K562 (cell line): ENCODE results near the gene SCG3. TPM values are rescaled to one million over a fixed set of nuclear protein-coding genes. Genes with fewer than 3 reads are reported as not detected.

Source experiments
- ATAC-seq: fragments of 200-7000 bp; cut with Tn5 transposase; 3 replicates; pipeline ENCODE4 v1.9.1; 2020; ENCODE audit warnings: moderate library complexity
- BruUV-seq: library from RNA; stranded (reverse); fragments of 400-500 nt; replicated peaks from 2 replicates; lab custom pipeline; 2021; lab: Mats Ljungman, UMichigan
- CTCF ChIA-PET: fragments of 300-600 bp; formaldehyde crosslinking; extraction: SDS; loops from one replicate; lab custom pipeline; 2021; ENCODE audit warnings: low intra/inter-chr PET ratio; lab: Yijun Ruan, JAX
- POLR2A ChIA-PET: fragments of 300-600, 350-650 bp; sonication (Branson Sonifier 250); formaldehyde crosslinking; extraction: SDS; loops from one replicate; lab custom pipeline; 2021; ENCODE audit warnings: antibody characterized with exemption, inconsistent platforms; lab: Yijun Ruan, JAX
- DNase-seq, 4 experiments: peaks; one replicate each; pipeline versions ENCODE4 v3.0.0 to v3.0.0-alpha.2; 2011 to 2018; ENCODE audit warnings: low spot score in 3 of 4, mixed read lengths in 3 of 4; ENCODE audit errors: extremely low read depth in 1 of 4
- FAIRE-seq: peaks from 2 replicates; lab custom pipeline; 2011; peaks lifted over from hg19 to GRCh38; lab: Jason Lieb, UNC
- H2AFZ ChIP-seq: 2 replicates; pipeline ENCODE4 v1.6.0; 2011; ENCODE audit warnings: low read depth, low read length, control low read depth, inconsistent platforms
- H3K27ac ChIP-seq: fragments of 200-600 bp; 3 replicates; pipeline ENCODE4 v1.8.0; 2011; ENCODE audit warnings: low read depth, mild to moderate bottlenecking, control low read depth, inconsistent platforms, low read length, moderate library complexity, mixed read lengths; ENCODE audit errors: extremely low read depth
- H3K27me3 ChIP-seq, 2 experiments: fragments of 300-600 bp in 1 of 2; 2 replicates in 1 of 2; 3 replicates in 1 of 2; pipeline versions ENCODE4 v1.6.0 to v1.8.0; 2011; ENCODE audit warnings: inconsistent platforms in 2 of 2, low read length in 2 of 2, mild to moderate bottlenecking in 1 of 2, mixed read lengths in 1 of 2, moderate library complexity in 1 of 2; ENCODE audit not compliant: control insufficient read depth in 2 of 2, insufficient read depth in 2 of 2
- H3K36me3 ChIP-seq: fragments of 300-600 bp; 3 replicates; pipeline ENCODE4 v1.8.0; 2011; ENCODE audit warnings: mild to moderate bottlenecking, low read length, inconsistent platforms; ENCODE audit not compliant: control insufficient read depth, insufficient read depth
- H3K4me1 ChIP-seq, 2 experiments: fragments of 200-600 bp in 1 of 2; replicated peaks in 1 of 2; 2 replicates in 1 of 2; 3 replicates in 1 of 2; pipeline versions ENCODE4 v1.5.1 to v1.8.0; 2011; ENCODE audit warnings: inconsistent platforms in 2 of 2, low read length in 2 of 2, mild to moderate bottlenecking in 1 of 2, mixed read lengths in 1 of 2, moderate library complexity in 1 of 2; ENCODE audit not compliant: control insufficient read depth in 2 of 2, insufficient read depth in 2 of 2
- H3K4me2 ChIP-seq: 2 replicates; pipeline ENCODE4 v1.6.1; 2011; ENCODE audit warnings: low read length, control low read depth, inconsistent platforms, mixed read lengths; ENCODE audit not compliant: insufficient read depth
- H3K4me3 ChIP-seq: fragments of 200-600 bp; sonication (generic), shearing (Covaris generic); 2 replicates; pipeline ENCODE4 v1.5.1; 2016; ENCODE audit warnings: control low read depth, inconsistent platforms
- H3K79me2 ChIP-seq: fragments of 200-600 bp; 3 replicates; pipeline ENCODE4 v1.8.0; 2011; ENCODE audit warnings: low read length, inconsistent platforms; ENCODE audit not compliant: control insufficient read depth, insufficient read depth
- H3K9ac ChIP-seq, 2 experiments: 2 replicates each; pipeline versions ENCODE4 v1.6.0 to v1.6.1; 2011; ENCODE audit warnings: low read depth in 2 of 2, low read length in 2 of 2, control low read depth in 1 of 2, inconsistent platforms in 1 of 2, mild to moderate bottlenecking in 1 of 2, mixed read lengths in 1 of 2; ENCODE audit not compliant: insufficient read depth in 1 of 2
- H3K9me1 ChIP-seq: one replicate; pipeline ENCODE4 v1.6.0; 2011; ENCODE audit warnings: inconsistent platforms, mild to moderate bottlenecking, low read length, moderate library complexity; ENCODE audit not compliant: control insufficient read depth, insufficient read depth
- H3K9me3 ChIP-seq: replicated peaks from 2 replicates; pipeline ENCODE4 v1.5.1; 2011; ENCODE audit warnings: low read depth, low read length, inconsistent platforms; ENCODE audit not compliant: control insufficient read depth, insufficient read depth
- H4K20me1 ChIP-seq: replicated peaks from 2 replicates; pipeline ENCODE4 v1.6.1; 2011; ENCODE audit warnings: low read length, inconsistent platforms, mixed read lengths; ENCODE audit not compliant: control insufficient read depth, insufficient read depth
- CBFB ChIP-seq: sonication (generic); formaldehyde crosslinking; IDR thresholded peaks from 2 replicates; pipeline ENCODE4 v1.4.0; 2020; ENCODE audit warnings: mild to moderate bottlenecking, missing genetic modification reagents
- ILF3 ChIP-seq: fragments of 450-650 bp; IDR thresholded peaks from 2 replicates; pipeline ENCODE4 v1.6.1; 2018; ENCODE audit warnings: antibody characterized with exemption, mild to moderate bottlenecking, moderate library complexity, borderline replicate concordance
- NFE2 ChIP-seq: IDR thresholded peaks from 2 replicates; pipeline ENCODE4 v1.6.1; 2014; ENCODE audit warnings: antibody characterized with exemption, low read depth
- SAFB2 ChIP-seq: fragments of 200-400 bp; formaldehyde crosslinking; IDR thresholded peaks from 2 replicates; pipeline ENCODE4 v1.6.1; 2018; ENCODE audit warnings: borderline replicate concordance, low read length, low read depth, moderate library complexity; ENCODE audit not compliant: severe bottlenecking
- SIN3B ChIP-seq: fragments of 450-650 bp; IDR thresholded peaks from 2 replicates; pipeline ENCODE4 v1.6.1; 2017; ENCODE audit warnings: low read depth, mild to moderate bottlenecking, moderate library complexity
- SRF ChIP-seq, 2 experiments: fragments of 250-450, 450-650 bp in 1 of 2; sonication (Bioruptor Pico) in 1 of 2; sonication (generic) in 1 of 2; formaldehyde crosslinking; IDR thresholded peaks; 2 replicates each; pipeline versions ENCODE4 v1.5.0 to v1.5.1; 2020 to 2022; ENCODE audit warnings: mild to moderate bottlenecking in 1 of 2, missing genetic modification reagents in 1 of 2
- ZEB2 ChIP-seq: fragments of 450-650 bp; IDR thresholded peaks from 2 replicates; pipeline ENCODE4 v1.6.1; 2016
- ZNF134 ChIP-seq: fragments of 250-450 bp; sonication (Bioruptor Pico); conservative IDR thresholded peaks from 2 replicates; pipeline ENCODE4 v1.4.0; 2020
- ZNF354B ChIP-seq: fragments of 250-450 bp; sonication (Bioruptor Pico); IDR thresholded peaks from 2 replicates; pipeline ENCODE4 v1.4.0; 2020
- ZNF764 ChIP-seq: fragments of 250-450 bp; sonication (Bioruptor Pico); IDR thresholded peaks from 2 replicates; pipeline ENCODE4 v1.4.0; 2020; ENCODE audit warnings: low read depth, mild to moderate bottlenecking, moderate library complexity
- WGBS: fragments of 100-300 bp; shearing (Covaris generic); methylation state at CpG from one replicate; pipeline ENCODE4 v1.1.6; 2016; ENCODE audit warnings: low coverage, mixed read lengths; ENCODE audit not compliant: insufficient coverage; ENCODE audit errors: missing lambda C conversion rate; 5-methylcytosine and 5-hydroxymethylcytosine counted together
- in situ Hi-C: fragments of 300-500 bp; cut with MboI; formaldehyde crosslinking; loops from 4 replicates; pipeline ENCODE4 v1.15.0; 2018; ENCODE audit warnings: inconsistent platforms, mixed read lengths
- intact Hi-C: fragments of 100-400 bp; cut with micrococcal nuclease; formaldehyde crosslinking; loops from 2 replicates; pipeline ENCODE4 v1.14.2; 2022
- polyA plus RNA-seq, 8 experiments: library from polyadenylated mRNA; depleted of rRNA in 4 of 8; stranded (reverse) in 5 of 8; unstranded in 3 of 8; fragments of >200 nt; fragmentation: Nextera tagmentation in 2 of 8; fragmentation: Illumina TruSeq in 1 of 8; extraction: Ambion mirVana in 2 of 8; extraction: Trizol in 1 of 8; gene quantifications; 2 replicates each; pipeline versions ENCODE4 v1.2.1 to v1.2.3, GENCODE V29; 2011 to 2014; ENCODE audit warnings: inconsistent platforms in 1 of 8, missing spikeins in 1 of 8
- total RNA-seq, 7 experiments: library from RNA; depleted of rRNA in 6 of 7; stranded (reverse); fragments of >200 nt in 6 of 7; fragmentation: Illumina TruSeq in 2 of 7; extraction: Trizol in 2 of 7; gene quantifications; 2 replicates each; pipeline versions ENCODE4 v1.2.1 to v1.2.3, GENCODE V29; 2011 to 2021; ENCODE audit warnings: low replicate concordance in 1 of 7
- TF ChIP-seq, protein P1 (sequence below): sonication (generic); formaldehyde crosslinking; IDR thresholded peaks from 2 replicates; pipeline ENCODE4 v1.5.0; 2020; ENCODE audit warnings: missing genetic modification reagents
- TF ChIP-seq, protein P2 (sequence below), 2 experiments: fragments of 450-650 bp; formaldehyde crosslinking in 1 of 2; IDR thresholded peaks; 2 replicates each; pipeline versions ENCODE4 v1.4.0 to v1.6.1; 2014 to 2020; ENCODE audit warnings: mild to moderate bottlenecking in 2 of 2, borderline replicate concordance in 1 of 2, low read depth in 1 of 2

The SCG3 gene
- total and polyA plus RNA-seq, 9 of the 15 experiments (the other 6 are each of a cell fraction or from before 2014, with no cell fraction given): 13.0 to 43.8 (median 21.0) TPM

- Histone ChIP-seq H3K9me1 (no peaks in the 10 kb centered on the region), H3K27me3 (no peaks in the 10 kb centered on the region), H3K4me1 (peaks cover 2 to 28% of the 10 kb centered on the region in 2 experiments; a peak in 4 of 5 replicates), H3K9me3 (0 out of 2 replicates have a peak, but pooled peaks cover 3% of the 10 kb centered on the region), H3K27ac (no peak overlapping the region), H3K9ac (no peak overlapping the region), H3K36me3 (peaks cover 8% of the 10 kb centered on the region; the same call in 2 of the 3 replicates), H3K4me2 (no peak overlapping the region), H4K20me1 (no peaks in the 10 kb centered on the region), H2AFZ (no peak overlapping the region), H3K4me3 (no peak overlapping the region), H3K79me2 (no peaks in the 10 kb centered on the region)
- ATAC-seq (no peak), DNase-seq (no peak), FAIRE-seq (peak; percentile 46)
- CTCF ChIA-PET: no interaction called here
- intact Hi-C loops: no loop called here
- POLR2A ChIA-PET: interaction anchor here (1.1 to 1.2 kb wide), 3 partner anchors 10 to 20 kb away, joined by 3 to 4 read pairs (median 3); no protein-coding TSS in a partner anchor
- 74% methylated on average over 2 of the region's 2 CpGs for WGBS
- in situ Hi-C loops: no loop called here
- BruUV-seq: no TSS peak
- TF ChIP-seq, protein P1, sequence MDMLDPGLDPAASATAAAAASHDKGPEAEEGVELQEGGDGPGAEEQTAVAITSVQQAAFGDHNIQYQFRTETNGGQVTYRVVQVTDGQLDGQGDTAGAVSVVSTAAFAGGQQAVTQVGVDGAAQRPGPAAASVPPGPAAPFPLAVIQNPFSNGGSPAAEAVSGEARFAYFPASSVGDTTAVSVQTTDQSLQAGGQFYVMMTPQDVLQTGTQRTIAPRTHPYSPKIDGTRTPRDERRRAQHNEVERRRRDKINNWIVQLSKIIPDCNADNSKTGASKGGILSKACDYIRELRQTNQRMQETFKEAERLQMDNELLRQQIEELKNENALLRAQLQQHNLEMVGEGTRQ (CRISPR knock-in tag): no peak
- TF ChIP-seq SAFB2 (no peak), SRF (CRISPR knock-in tag; IDR thresholded peaks at IDR 0.05) (no peak), SIN3B (no peak), ILF3 (no peak), CBFB (CRISPR knock-in tag) (no peak), ZNF354B (CRISPR knock-in tag) (no peak), NFE2 (no peak), ZNF764 (CRISPR knock-in tag) (no peak), ZEB2 (no peak), ZNF134 (no peak)
- TF ChIP-seq, protein P2, sequence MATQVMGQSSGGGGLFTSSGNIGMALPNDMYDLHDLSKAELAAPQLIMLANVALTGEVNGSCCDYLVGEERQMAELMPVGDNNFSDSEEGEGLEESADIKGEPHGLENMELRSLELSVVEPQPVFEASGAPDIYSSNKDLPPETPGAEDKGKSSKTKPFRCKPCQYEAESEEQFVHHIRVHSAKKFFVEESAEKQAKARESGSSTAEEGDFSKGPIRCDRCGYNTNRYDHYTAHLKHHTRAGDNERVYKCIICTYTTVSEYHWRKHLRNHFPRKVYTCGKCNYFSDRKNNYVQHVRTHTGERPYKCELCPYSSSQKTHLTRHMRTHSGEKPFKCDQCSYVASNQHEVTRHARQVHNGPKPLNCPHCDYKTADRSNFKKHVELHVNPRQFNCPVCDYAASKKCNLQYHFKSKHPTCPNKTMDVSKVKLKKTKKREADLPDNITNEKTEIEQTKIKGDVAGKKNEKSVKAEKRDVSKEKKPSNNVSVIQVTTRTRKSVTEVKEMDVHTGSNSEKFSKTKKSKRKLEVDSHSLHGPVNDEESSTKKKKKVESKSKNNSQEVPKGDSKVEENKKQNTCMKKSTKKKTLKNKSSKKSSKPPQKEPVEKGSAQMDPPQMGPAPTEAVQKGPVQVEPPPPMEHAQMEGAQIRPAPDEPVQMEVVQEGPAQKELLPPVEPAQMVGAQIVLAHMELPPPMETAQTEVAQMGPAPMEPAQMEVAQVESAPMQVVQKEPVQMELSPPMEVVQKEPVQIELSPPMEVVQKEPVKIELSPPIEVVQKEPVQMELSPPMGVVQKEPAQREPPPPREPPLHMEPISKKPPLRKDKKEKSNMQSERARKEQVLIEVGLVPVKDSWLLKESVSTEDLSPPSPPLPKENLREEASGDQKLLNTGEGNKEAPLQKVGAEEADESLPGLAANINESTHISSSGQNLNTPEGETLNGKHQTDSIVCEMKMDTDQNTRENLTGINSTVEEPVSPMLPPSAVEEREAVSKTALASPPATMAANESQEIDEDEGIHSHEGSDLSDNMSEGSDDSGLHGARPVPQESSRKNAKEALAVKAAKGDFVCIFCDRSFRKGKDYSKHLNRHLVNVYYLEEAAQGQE (IDR thresholded peaks at IDR 0.05; ENCODE audit: borderline replicate concordance): no peak
- TF ChIP-seq, protein P2 (CRISPR knock-in tag; IDR thresholded peaks at IDR 0.05; ENCODE audit: low read depth): no peak
Observed at GRCh38 chr15:51706926-51707608, 25.8 kb downstream of the SCG3 start.
